Measurements from ENCODE around the gene LRRIQ4.
A peak's percentile ranks its signal among the peaks of the same experiment; 100 is the strongest.

LRRIQ4 gene

GRCh38 chr3:169812332-169813235 is at the start of gene LRRIQ4, which contains the start of gene LRRC34:
Gene LRRIQ4 (plus strand): TSS chr3:169812870. CDS start chr3:169821922, 9,052 bp downstream.
Gene LRRC34 (minus strand): TSS chr3:169812904. CDS start chr3:169812548, 356 bp downstream.
- peak; percentile 72 for DNase-seq (ENCODE audit: low spot score)

DNA sequence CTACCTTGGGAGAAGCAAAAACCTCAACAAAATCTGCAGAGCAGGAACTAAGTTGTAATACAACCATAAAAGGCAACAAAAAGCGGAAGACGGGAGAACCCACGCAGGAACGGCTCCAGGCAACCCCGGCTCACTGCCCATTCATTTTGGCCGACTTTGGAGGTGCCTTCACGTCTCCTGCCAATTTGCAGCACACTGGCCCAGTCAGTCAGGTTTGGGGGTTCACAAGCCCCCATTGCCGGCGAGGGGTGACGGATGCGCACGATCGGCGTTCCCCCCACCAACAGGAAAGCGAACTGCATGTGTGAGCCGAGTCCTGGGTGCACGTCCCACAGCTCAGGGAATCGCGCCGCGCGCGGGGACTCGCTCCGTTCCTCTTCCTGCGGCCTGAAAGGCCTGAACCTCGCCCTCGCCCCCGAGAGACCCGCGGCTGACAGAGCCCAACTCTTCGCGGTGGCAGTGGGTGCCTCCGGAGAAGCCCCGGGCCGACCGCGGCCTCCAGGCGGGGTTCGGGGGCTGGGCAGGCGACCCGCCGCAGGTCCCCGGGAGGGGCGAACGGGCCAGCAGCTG is 48.3 kb upstream of the LRRIQ4 start:
- peak; percentile 63 for DNase-seq (ENCODE audit: low spot score)

- peak; percentile 97 for DNase-seq (ENCODE audit: low spot score)
Measured at GRCh38 chr3:169764882-169765612, 47.6 kb upstream of the LRRIQ4 start, which contains the start of gene TERC. Gene TERC (minus strand): TSS chr3:169765060.

GRCh38 chr3:169769287-169770181 is 43.1 kb upstream of the LRRIQ4 start, which contains the start of gene ACTRT3:
Gene ACTRT3 (minus strand): TSS chr3:169769561. CDS start chr3:169769520, 41 bp downstream.
- peak; percentile 65 for DNase-seq (ENCODE audit: low spot score)

GRCh38 chr3:169771497-169772304 is 41.0 kb upstream of the LRRIQ4 start:
- peak; percentile 92 for DNase-seq (ENCODE audit: low spot score)

DNA sequence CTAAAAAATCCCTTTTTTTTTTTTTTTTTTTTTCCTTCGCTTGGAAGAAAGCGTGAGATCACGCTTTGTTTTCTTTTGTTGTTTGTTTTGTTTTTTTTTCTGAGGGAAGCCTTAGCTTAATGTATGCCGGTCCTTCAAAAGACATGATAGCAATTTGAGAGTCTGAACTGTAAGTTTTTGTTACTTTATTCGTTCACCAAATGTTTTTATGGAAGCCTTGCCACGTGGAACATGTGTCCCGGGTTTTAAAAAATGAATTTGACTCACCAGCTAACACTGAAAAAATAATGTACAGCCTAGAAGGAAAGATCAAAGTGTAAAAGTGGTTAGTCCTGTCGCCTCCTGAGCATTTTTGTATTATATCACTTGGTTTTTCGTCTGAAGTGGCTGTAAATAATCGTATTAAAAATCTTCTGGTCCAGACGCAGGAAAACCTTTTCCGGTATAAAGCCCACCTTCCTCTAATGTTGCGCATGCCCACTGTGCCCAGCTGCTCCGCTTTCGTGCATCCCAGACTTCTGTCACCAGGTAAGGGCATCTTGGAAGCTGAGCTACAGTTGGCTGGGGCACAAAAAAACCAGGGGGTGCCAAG is 40.3 kb upstream of the LRRIQ4 start:
- peak; percentile 54 for DNase-seq (ENCODE audit: low spot score)

DNA sequence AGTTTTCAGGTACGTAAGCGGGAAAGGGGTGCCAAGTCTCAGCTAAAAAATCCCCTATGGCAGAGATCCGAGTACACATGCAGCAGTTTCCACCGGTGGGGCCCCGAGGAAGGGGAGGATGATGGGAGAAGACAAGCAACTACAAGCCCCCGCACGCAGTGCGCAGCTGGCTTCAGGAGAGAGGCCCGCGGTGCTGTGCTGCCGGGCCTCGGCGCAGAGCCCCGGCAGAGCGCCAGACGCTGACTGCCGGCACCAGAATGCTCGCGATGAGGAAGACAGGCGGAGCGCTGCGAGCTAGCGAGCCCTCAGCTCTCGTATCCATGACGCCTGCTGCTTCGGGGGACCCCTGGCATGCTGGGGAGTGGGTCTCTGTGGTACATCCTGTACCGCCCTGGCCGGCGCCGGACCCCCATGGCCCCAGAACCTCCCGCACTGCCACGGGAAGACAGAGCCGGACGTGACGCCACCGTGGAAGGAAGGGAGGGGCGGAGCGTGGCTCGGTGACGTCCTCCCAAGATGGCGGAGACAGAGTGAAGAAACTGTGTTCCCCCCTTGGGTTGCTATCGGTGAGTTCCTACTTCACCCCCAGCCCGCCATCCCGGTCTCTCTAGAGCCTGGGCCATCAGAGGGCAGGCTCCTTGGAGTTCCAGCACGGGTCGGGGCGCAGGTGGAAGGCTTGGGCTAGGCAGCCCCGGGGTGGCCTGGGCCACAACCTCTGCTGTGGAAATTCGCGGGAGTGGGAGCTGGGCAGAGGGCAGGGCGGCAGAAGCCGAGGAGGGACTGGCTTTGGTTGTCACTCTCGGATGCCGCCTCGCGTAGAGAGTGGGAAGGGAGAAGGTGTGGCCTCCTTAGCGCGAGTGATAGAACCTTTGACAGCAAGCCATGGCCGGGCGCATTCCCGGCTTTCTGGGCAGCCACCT is 39.5 kb upstream of the LRRIQ4 start, which contains the start of gene MYNN:
MYNN (plus strand) TSS at position 500 of the 920 bp plus-strand sequence. CDS start 900 bp downstream, outside the sequence.
- DNase-seq (ENCODE audit: low spot score) = peak; percentile 89

DNA sequence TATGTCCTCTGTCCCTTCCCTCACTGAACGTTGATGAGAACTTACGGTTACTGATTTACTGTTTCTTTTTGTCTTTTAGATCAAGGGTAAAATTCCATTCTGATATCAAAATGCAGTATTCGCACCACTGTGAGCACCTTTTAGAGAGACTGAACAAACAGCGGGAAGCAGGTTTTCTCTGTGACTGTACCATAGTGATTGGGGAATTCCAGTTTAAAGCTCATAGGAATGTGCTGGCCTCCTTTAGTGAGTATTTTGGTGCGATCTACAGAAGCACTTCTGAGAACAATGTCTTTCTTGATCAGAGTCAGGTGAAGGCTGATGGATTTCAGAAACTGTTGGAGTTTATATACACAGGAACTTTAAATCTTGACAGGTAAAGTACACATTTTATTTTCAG is 38.5 kb upstream of the LRRIQ4 start:
- no peak for DNase-seq (ENCODE audit: low spot score)

- no peak for DNase-seq (ENCODE audit: low spot score)
Measured at GRCh38 chr3:169777822-169778221, 34.8 kb upstream of the LRRIQ4 start.

- DNase-seq (ENCODE audit: low spot score) = no peak
Measured at GRCh38 chr3:169780742-169781141, 31.9 kb upstream of the LRRIQ4 start.

DNA sequence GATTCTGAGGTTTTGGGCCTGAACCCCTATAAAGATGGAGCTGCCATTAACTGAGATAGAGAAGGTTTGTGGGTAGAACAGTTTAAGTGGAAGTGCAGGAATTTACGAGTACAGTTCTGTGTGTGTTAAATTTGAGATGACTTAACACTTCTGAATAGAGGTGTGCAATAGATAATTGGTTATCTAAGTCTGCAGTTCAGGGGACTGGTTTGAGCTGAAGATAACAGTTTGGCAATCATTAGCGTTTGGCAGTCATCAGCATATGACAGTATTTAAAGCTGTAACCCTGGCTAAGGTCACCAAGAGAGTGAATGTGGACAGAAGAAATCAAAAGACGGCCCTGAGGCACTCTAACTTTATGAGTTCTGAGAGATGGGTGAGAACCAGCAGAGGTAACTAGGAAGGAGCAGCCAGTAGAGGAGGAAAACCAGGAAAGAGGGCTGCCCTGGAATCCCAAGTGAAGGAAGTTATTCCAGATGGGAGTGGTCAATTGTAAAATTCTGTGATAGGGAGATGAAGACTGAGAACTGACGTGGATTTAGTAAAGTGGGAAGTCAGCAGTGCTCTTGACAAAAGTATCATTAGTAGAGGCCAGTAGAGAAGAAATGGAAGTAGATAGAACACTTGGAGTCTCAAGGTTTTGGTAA is 31.3 kb upstream of the LRRIQ4 start:
- DNase-seq (ENCODE audit: low spot score) = no peak

DNA sequence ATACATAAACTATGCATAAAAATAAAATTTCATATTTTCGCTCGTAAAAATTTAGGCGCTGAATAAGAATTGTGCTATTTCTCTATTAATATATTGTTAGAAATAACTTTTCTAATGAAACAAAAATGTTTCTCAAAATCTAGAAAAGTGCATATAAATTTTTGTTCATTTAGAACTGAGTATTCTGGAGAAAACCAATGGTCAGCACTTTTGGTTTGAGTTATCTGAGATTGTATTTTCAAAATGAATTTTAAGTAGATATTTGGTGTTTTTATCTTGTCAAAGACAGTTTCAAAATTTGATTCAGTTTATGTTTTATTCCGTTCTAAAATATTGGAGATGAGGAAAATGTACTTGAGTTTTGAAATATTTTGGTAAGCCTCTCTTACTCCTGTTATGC is 25.6 kb upstream of the LRRIQ4 start:
- no peak for DNase-seq (ENCODE audit: low spot score)

DNA sequence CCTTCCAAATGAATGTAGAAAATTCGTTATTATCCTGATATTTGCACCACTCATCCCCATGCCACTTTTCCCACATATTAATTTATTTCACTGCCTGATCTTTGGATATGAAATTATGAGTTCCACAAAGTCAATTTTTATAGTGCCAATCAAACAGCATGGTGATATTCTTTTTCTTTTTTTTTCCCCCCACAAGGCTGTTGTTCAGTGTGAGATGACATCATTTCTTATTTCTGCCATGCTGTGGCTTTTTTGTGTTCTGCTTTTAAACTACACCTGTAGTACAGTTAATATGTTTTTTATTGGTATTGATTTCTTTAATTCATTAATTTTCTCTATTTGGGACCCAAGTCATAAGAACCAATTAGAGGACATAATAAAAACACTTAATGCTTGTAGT is 24.9 kb upstream of the LRRIQ4 start:
- DNase-seq (ENCODE audit: low spot score) = no peak

GRCh38 chr3:169790219-169790618 is 22.5 kb upstream of the LRRIQ4 start:
- no peak for DNase-seq (ENCODE audit: low spot score)

DNA sequence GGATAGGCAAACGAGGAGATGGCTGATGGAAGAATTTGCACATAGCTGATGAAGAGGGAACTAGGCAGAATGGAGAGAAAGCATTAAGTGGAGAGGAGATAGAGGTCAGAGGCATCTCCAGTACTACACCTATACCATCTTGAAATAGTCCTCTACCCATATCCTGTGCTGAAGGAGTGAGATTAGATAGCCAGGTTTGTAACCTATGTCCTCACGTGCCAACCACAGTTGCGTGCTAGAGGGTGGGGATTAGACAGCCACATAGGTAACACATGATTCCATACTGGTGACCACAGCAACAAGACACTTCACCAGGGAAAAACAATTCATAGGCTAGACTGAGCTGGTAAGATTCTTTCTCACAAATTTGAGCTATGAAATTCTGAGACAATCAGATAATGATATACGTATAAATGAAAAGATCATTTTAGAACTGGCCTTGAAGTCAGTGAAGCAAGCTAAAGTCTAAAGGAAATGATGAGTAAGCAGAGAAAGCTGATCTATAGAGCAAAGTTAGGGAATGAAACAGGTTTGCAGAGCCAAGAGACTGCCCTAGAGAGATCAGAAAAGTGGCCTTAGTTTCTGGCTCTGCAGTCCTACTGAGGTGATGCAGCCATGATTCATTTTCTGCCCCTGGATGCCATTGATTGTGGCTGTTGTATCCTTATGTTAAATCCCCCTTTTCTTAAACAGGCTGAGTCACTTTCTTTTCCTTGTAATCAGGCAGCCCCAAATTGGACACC is 21.8 kb upstream of the LRRIQ4 start:
- DNase-seq (ENCODE audit: low spot score) = no peak

DNA sequence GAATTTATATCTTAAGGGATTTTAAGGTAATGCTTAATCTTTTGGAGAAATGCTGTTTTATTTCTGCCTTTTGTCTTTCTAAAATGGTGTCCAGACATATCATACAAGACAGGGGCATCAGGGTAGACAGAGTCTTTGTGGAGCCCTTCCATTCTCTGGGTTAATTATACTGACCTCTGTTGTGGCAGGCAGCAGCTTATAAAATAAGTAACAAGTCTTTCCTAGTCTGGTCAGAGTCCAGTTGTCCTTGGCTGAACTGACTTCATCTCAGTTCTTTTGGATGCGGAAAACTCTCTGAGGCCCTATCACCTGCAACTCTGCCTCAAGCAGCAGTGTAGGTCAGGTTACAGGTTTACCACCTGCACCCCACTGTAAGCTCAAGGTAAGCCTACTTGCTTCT is 20.3 kb upstream of the LRRIQ4 start:
- DNase-seq (ENCODE audit: low spot score) = no peak

DNA sequence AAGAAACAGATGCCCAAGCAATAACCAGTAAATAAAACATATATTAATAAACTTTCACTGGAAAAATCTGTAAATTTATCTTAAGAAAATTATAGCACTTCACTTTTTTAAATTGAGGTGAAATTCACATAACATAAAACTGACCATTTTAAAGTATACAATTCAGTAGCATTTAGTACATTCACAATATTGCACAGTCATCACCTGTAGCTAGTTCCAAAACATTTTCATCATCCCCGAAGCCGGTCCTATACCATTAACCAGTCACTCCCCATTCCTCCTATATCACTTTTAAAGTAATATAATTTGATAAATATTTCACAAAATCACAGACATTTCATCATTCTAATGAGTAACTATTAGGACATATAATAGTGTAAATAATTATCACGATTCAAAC is 8.0 kb upstream of the LRRIQ4 start:
- no peak for DNase-seq (ENCODE audit: low spot score)

Data from CD4-positive, alpha-beta T cell treated with Interleukin-2 at 100 ng/mL for 4 hours (primary cell).